Stomach (tissue), 4 donors: Measurements from ENCODE around the gene PTGDS.

Experiments used
- POLR2A ChIP-seq, 4 donors: fragments of 450-650 bp; IDR thresholded peaks; one replicate each; pipeline ENCODE4 v1.6.1; 2016; ENCODE audit warnings: antibody characterized with exemption in 4 of 4, control low read depth in 2 of 4, mild to moderate bottlenecking in 1 of 4, moderate library complexity in 1 of 4
- POLR2AphosphoS5 ChIP-seq, 3 donors: sonication (generic); formaldehyde crosslinking; IDR thresholded peaks; one replicate each; pipeline ENCODE4 v1.6.1; 2016; ENCODE audit warnings: antibody characterized with exemption in 3 of 3
- TF ChIP-seq, protein P1 (sequence below), 7 experiments: fragments of 450-650 bp in 4 of 7; fragments of 200-600 bp in 3 of 7; sonication (generic) in 3 of 7; IDR thresholded peaks; one replicate each; pipeline ENCODE4 v1.5.1; 2016 to 2019; ENCODE audit warnings: antibody characterized with exemption in 7 of 7, control low read depth in 2 of 7, mild to moderate bottlenecking in 1 of 7

DNA sequence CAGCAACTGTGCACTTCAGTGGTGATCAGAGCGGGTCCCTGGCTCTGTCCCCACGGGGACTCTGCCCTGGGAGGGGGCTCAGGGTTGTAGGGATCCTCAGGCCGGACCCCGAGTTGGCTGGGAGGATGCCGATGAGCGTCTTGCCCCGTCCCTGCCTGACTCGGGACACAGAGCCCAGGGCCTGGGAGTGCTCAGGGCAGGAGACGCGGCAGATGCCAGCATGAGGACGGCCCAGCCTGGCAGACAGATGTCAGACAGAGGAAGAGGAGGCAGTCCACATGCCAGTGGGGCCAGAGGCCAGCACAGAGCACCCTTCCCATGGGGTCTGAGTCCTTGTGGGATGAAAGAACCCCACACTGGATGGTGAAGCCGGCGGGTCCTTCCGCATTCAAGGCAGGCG, 14.0 kb upstream of the PTGDS start:
- TF ChIP-seq, protein P1, sequence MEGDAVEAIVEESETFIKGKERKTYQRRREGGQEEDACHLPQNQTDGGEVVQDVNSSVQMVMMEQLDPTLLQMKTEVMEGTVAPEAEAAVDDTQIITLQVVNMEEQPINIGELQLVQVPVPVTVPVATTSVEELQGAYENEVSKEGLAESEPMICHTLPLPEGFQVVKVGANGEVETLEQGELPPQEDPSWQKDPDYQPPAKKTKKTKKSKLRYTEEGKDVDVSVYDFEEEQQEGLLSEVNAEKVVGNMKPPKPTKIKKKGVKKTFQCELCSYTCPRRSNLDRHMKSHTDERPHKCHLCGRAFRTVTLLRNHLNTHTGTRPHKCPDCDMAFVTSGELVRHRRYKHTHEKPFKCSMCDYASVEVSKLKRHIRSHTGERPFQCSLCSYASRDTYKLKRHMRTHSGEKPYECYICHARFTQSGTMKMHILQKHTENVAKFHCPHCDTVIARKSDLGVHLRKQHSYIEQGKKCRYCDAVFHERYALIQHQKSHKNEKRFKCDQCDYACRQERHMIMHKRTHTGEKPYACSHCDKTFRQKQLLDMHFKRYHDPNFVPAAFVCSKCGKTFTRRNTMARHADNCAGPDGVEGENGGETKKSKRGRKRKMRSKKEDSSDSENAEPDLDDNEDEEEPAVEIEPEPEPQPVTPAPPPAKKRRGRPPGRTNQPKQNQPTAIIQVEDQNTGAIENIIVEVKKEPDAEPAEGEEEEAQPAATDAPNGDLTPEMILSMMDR (IDR thresholded peaks at IDR 0.05), result no peak
- TF ChIP-seq POLR2A (IDR thresholded peaks at IDR 0.05) (no peak), POLR2AphosphoS5 (IDR thresholded peaks at IDR 0.05) (no peak)
